ENCODE results near the gene PCDHGA1.
A peak's percentile ranks its signal among the peaks of the same experiment; 100 is the strongest.
"Not testable (repeated sequence)": the region's sequence is repeated elsewhere in the genome, so short reads cannot be mapped to it uniquely, and the experiment has no call there.

The PCDHGA1 gene

GRCh38 chr5:141412854-141413539 is 82.7 kb downstream of the PCDHGA1 start, which contains the start of gene PCDHGA10:
PCDHGA10 (plus strand) TSS chr5:141412987; CDS start chr5:141413176, 189 bp downstream.
- peak; percentile 43 for DNase-seq (ENCODE audit: low read depth)

- no peak for DNase-seq (ENCODE audit: low read depth)
Observed at GRCh38 chr5:141413540-141414069, 83.3 kb downstream of the PCDHGA1 start.

GRCh38 chr5:141414548-141415274 is 84.4 kb downstream of the PCDHGA1 start:
- not testable (repeated sequence) for DNase-seq (ENCODE audit: low read depth)

- not testable (repeated sequence) for DNase-seq (ENCODE audit: low read depth)
Observed at GRCh38 chr5:141415275-141415618, 84.9 kb downstream of the PCDHGA1 start.

GRCh38 chr5:141417494-141418172 is 87.3 kb downstream of the PCDHGA1 start, which contains the start of gene PCDHGB7:
PCDHGB7 (plus strand) TSS chr5:141417677; CDS start chr5:141417860, 183 bp downstream.
- DNase-seq (ENCODE audit: low read depth): peak; percentile 33

GRCh38 chr5:141419074-141419880 is 89.0 kb downstream of the PCDHGA1 start:
- no peak for DNase-seq (ENCODE audit: low read depth)

- DNase-seq (ENCODE audit: low read depth): no peak
Observed at GRCh38 chr5:141420855-141421488, 90.7 kb downstream of the PCDHGA1 start, which contains the start of gene PCDHGA11. PCDHGA11 (plus strand) TSS chr5:141421051; CDS start chr5:141421228, 177 bp downstream.

- DNase-seq (ENCODE audit: low read depth): no peak
Observed at GRCh38 chr5:141421489-141421855, 91.2 kb downstream of the PCDHGA1 start.

- no peak for DNase-seq (ENCODE audit: low read depth)
Observed at GRCh38 chr5:141422742-141423291, 92.5 kb downstream of the PCDHGA1 start.

GRCh38 chr5:141427783-141428426 is 97.6 kb downstream of the PCDHGA1 start:
- DNase-seq (ENCODE audit: low read depth): no peak

- DNase-seq (ENCODE audit: low read depth): no peak
Observed at GRCh38 chr5:141430332-141431113, 100.2 kb downstream of the PCDHGA1 start, which contains the start of gene PCDHGA12. PCDHGA12 (plus strand) TSS chr5:141430507; CDS start chr5:141430760, 253 bp downstream.

GRCh38 chr5:141431286-141431685 is 101.0 kb downstream of the PCDHGA1 start:
- DNase-seq (ENCODE audit: low read depth): no peak

GRCh38 chr5:141432308-141432707 is 102.0 kb downstream of the PCDHGA1 start:
- DNase-seq (ENCODE audit: low read depth): not testable (repeated sequence)

GRCh38 chr5:141432726-141433125 is 102.4 kb downstream of the PCDHGA1 start:
- not testable (repeated sequence) for DNase-seq (ENCODE audit: low read depth)

GRCh38 chr5:141434006-141434405 is 103.7 kb downstream of the PCDHGA1 start:
- no peak for DNase-seq (ENCODE audit: low read depth)

GRCh38 chr5:141437221-141437620 is 106.9 kb downstream of the PCDHGA1 start:
- no peak for DNase-seq (ENCODE audit: low read depth)

GRCh38 chr5:141439411-141440141 is 109.3 kb downstream of the PCDHGA1 start:
- no peak for DNase-seq (ENCODE audit: low read depth)

GRCh38 chr5:141440341-141440740 is 110.0 kb downstream of the PCDHGA1 start:
- no peak for DNase-seq (ENCODE audit: low read depth)
